OCI-M2 (cell line): Measurements from ENCODE around the gene SULT1A1.
"Not testable (repeated sequence)": the region's sequence is repeated elsewhere in the genome, so short reads cannot be mapped to it uniquely, and the experiment has no call there.

Experiments used
- DNase-seq: peaks from one replicate; lab custom pipeline; 2025; ENCODE audit not compliant: unreplicated experiment; lab: John Stamatoyannopoulos, UW

The SULT1A1 gene

DNA sequence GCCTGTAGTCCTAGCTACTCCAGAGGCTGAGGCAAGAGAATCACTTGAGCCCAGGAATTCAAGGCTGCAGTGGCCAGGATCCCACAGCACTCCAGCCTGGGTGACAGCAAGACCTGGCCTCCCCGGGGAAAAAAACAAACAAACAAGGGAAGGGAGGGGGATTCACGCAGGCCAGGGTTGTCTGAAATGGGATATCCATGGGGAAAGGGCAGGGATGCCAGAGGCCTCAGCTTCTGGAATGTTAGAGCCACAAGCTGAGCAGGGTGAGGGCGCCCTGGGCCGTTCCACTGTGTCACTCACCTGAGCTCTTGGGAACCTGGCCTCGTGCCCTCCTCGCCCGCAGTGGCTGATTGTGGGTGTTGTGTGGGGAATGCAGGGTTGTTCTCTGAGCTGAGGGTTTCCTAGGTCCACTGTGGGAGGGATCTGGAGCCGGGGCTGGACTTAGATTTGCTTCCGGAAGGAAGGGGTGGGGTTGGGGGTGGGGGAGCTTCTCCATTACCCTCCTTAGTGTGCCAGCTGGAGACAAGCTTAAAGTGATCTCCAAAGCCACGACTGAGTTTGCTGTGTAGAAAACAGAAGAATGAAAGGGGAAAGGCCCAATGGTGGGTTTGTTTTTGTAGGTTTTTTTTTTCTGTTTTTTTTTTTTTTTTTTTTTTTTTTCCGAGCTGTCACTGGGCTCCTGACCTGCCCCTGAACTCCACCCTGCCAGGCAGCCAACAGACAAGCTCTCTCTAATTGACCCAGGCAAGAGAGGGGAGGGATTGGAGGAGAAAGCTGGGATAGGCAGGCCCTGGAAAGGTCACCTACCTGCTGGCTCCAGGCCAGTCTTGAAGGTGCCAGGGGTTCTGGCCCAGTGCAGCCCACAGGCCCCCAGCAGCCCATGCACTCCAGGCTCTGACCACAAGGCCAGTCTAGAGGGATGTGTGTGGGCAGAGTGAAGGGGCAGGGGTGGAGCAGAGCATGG lies at the start of gene SULT1A1:
Gene SULT1A1, minus strand, starts transcription at position 414 of the 964 bp plus-strand sequence. CDS start 1,189 bp downstream, outside the sequence.
- no peak for DNase-seq

DNA sequence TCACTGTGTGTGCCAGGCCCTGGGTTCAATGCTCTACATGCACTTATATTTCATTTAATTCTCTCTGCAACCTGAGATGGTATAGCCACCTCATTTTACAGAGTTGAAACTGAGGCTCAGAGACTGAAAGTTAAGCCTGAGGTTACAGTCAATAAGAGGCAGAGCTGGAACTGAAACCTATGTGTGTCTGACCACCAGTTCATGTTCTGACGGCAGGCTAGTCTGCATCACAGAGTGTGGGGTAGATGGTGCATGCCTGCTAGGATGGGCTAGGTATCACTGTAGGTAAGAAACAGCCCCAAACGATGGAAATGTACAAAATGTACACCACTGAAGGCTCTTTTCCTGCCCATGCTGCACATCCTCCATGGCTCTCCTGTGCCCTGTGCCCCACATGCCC lies 30.1 kb upstream of the SULT1A1 start:
- DNase-seq = not testable (repeated sequence)

DNA sequence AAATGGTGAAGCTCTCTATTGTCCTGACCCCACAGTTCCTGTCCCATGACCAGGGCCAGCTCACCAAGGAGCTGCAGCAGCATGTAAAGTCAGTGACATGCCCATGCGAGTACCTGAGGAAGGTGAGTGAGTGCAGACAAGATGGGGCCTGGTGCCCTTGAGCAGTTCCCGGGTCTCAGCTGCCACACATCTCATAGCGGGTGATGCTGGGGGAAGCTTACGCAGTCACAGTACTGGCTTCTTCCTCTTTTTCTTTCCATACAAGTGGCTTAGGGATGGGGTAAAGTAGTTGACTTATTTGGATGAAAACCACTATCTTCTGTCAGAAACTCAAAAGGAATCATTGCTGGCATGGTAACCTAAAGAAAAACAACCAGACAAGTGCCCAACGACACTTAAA lies 28.5 kb upstream of the SULT1A1 start:
- DNase-seq = not testable (repeated sequence)

DNA sequence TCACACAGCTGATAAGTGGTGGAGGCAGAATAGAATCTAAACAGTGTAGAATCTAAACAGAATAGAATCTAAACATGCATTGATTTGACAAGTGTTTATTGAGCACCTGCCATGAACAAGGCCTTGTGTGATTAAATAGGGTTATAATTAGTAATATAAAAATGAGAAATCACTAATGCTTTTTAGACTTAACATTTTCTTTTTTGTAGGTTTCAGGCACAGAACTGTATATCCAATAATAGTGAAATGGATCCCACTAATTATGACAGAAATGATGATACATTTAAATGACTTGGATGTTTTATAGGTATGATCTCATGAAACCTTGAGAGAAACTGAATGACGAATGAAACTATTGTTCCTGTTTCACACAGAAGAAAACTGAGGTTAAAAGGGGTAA lies 27.9 kb upstream of the SULT1A1 start, which contains the start of gene NPIPB8:
Gene NPIPB8, plus strand, starts transcription at position 301 of the 400 bp plus-strand sequence. CDS start 296 bp downstream, outside the sequence.
- DNase-seq = not testable (repeated sequence)

DNA sequence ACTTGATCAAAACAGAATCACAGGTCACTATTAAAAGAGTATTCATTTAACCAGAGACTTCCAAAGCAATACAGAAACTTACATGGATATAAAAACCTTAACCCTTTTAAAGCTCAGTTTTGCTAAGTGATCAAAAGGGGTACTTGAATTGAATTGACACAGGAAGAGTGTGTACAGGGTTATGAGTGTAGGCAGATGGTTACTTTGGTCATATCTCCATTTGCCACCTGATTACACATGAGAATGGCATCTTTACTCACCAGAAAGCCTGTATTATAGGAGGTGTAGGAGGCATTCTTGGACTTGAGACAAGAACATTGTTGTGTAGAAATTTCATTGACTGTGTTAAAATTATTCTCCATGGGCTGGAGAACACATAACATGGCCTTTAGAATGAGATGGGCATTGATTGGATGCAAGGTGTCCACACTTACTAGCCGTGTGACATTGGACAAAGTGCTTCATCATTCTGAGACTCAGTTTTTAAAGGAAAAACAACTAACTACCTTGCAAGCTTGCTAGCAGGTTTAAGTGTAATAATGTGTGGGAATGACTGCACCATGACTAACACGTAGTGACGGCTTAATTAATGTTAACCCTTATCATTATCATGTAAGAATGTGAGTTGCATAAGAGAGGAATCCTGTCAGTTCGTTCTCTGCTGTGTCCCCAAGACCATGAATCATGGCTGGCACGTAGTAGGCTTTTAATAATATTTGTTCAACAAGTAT lies 26.4 kb upstream of the SULT1A1 start:
- DNase-seq = not testable (repeated sequence)

DNA sequence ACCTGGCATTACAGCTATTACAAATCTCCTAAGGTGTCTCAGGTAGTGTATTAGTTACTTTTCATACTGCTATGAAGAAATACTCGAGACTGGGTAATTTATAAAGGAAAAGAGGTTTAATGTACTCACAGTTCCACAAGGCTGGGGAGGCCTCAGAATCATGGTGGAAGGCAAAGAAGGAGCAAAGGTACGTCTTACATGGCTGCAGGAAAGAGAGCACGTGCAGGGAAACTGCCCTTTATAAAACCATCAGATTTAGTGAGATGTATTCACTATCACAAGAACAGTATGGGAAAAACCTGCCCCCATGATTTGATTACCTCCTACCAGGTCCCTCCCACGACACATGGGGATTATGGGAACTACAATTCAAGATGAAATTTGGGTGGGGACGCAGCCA lies 21.1 kb upstream of the SULT1A1 start:
- not testable (repeated sequence) for DNase-seq

DNA sequence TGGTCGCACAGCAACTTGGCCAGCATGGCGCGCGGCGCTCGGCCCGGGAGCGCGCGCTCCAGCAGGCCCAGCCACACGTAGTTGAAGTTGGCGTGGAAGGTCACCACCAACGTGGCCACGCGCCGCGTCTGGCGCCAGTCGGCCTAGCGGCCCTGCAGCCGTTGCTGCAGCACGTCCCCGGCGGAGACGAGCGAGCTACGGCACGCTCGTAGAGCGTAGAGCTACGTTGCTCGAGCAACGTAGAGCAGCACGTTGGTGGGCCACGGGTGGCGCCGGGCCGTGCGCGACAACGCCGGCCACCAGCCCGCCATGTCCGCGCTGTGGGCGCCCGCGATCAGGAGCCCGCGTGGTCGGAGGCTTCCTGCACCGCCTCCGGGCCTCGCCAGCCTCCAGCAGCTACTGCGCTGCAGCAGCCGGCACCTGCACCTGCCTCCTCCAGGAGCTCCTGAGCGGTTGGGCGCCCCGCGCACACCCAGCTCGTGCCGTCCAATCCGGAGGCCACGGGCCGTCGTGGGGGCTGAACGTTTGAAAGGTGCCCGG lies 13.4 kb upstream of the SULT1A1 start:
- no peak for DNase-seq

DNA sequence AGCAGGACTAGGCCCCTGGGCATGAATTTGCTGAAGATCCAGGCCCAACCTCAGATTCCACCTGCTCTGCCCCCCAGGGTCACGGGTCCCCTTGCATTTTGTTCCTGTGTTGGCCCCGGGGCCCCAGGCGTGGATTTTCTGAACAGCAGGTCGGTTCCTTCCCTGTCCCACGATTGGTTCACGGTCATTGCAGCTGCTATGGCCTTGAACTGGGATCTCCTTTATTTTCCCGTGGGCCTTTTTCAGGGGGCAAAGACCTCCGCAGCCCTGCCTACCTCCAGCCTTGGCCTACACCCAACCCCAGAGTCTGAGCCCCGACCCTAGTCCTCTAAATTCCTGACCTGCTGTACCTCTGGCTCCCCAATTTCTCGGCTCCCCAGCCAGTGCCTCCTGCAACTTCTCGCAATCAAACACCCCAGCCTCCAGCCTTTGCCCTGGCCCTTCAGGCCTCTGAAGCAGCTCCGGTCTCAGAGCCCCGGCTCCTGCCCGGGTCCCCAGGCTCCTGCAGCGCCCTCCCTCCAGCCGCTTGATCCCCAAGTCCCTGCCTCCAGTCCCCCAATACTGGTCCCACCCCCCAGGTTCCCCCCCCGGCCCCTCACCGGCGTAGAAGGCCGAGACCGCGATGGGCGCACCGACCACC lies 12.8 kb upstream of the SULT1A1 start:
- DNase-seq = not testable (repeated sequence)

DNA sequence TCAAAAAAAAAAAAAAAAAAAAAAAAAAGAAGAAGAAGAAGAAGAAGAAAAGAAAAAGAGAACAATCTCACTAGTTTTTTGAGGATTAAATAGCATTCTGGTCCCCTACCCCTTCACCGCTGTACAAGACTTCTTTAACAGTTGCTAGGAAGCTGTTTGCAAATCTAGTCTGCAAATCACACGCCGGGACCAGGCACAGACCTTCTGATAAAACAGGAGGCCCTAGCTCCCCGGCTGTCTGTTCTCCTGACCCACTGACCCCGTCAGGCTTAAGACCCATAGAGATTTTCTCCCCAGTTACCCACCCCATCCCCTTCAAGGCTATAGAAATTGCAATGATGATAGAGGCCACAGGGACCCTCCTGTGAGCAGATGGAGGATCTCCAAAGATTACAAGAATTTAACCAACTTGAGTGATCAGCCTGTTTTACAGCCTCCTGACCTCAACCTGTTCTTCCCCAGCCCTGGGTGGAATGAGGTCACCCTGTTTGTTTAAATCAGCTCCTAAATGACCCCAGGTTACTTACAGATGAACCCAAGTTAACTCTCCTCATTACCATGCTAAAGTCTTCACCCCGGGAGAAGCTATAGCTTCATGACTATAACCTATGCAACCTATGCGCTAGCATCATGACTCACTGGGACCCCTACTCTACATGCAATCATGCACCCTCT lies 11.8 kb upstream of the SULT1A1 start:
- DNase-seq = no peak

DNA sequence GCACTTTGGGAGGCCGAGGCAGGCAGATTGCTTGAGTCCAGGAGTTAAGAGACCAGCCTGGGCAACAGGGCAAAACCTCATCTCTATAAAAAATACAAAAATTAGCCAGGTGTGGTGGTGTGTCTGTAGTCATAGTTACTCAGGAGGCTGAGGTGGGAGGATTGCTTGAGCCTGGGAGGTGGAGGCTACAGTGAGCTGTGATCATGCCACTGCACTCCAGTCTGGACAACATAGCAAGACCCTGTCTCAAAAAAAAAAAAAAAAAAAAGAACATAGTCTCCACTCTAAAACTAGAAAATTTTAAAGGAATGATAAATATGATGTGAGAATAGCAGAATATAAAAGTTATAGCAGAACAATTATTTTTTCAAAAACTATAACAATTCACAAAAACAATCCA lies 10.5 kb upstream of the SULT1A1 start:
- not testable (repeated sequence) for DNase-seq

DNA sequence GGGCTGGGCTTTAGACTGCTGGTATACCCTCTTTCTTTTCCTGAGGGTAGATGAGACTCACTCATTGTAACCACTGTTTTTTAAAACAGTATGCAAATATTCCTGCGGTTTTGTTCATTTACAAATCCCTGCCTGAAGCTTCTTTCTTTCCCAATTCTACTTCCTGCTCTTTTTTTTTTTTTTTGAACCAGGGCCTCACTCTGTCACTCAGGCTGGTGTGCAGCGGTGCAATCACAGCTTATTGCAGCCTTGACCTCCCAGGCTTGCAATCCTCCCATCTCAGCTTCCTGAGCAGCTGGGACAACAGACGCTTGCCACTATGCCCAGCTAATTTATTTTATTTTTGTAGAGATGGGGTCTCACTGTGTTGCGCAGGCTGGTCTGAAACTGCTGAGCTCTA lies 8.0 kb upstream of the SULT1A1 start:
- DNase-seq = no peak

DNA sequence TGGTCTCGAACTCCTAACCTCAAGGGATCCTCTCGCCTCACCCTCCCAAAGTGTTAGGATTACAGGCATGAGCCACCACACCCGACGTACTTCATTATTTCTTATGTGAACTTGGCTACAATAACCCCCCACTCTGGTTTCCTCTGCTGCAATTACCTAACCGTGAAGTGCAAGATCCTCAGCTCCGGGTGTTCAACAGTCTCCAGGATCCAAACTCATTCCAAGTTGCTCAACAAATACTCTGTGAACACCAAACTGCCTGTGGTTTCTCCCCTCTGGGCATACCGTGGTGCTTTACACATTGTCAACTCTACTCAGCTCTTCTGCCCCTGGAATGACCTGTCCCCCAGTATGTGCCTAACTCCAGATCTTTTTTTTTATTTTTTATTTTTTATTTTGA lies 6.8 kb upstream of the SULT1A1 start:
- DNase-seq = no peak

DNA sequence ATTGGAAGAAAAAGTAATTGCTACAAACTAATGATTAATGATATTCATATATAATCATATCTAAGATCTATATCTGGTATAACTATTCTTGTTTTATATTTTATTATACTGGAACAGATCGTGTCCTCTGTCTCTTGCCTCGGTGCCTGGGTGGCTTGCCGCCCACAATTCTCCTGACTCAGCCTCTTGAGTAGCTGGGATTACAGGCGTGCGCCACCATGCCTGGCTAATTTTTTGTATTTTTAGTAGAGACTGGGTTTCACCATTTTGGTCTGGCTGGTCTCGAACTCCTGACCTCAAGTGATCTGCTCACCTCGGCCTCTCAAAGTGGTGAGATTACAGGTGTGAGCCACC lies 6.4 kb upstream of the SULT1A1 start:
- not testable (repeated sequence) for DNase-seq

DNA sequence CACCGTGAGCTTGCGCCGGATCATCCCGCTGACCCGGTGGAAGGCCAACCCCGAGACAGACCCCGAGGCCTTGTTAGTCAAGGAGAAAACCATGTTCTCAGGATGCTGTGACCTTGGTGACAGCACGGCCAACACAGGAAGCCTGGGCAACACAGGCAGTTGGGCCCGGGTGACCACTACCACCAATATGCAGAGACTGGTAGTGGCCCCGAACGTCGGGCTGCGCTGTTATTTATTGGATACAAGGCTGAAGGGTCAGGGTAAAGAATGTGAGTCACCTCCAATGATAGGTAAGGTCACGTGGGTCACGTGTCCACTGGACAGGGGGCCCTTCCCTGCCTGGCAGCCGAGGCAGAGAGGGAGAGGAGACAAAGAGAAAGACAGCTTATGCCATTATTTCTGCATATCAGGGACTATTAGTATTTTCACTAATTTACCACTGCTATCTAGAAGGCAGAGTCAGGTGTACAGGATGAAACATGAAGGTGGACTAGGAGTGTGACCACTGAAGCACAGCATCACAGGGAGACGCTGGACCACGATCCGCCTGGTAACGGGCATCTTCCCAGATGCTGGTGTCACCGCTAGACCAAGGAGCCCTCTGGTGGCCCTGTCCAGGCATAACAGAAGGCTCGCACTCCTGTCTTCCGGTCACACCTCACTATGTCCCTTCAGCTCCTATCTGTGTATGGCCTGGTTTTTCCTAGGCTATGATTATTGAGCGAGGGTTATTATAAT lies 5.8 kb upstream of the SULT1A1 start:
- not testable (repeated sequence) for DNase-seq

DNA sequence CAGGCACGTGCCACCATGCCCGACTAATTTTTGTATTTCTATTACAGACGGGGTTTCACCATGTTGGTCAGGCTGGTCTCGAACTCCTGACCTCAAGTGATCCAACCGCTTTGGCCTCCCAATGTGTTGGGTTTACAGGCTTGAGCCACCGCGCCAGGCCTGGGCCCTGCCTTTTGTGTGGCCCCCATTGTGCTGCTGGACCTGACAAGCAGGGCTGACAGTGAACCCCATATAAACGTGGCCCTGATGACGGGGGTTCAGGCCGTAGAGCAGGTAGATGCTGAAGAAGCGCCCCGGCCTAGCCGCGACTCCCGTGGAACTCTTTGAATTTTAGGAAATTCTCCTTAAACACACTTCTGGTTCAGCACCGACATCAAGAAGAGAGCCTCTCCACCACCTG lies 4.7 kb upstream of the SULT1A1 start:
- not testable (repeated sequence) for DNase-seq

DNA sequence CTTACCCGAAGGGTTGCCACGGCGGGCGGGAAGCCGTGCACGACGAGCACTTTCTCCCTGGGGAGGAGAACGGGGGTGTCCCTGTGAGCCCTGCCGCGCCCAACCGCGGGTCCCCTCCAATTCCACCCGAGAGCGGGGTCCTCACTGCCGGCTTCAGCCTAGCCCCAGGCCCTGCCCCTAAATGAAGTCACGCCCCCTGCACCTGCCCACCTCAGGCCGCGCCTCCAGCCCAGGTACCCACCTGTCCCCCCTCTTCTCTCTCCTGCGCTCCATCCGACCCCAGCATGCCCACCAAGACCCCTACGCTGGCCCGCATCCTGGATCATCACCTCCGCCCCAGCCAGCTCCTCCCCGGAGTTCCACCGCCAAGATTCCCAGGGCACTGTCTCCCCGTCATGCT lies 4.1 kb upstream of the SULT1A1 start:
- DNase-seq = not testable (repeated sequence)

DNA sequence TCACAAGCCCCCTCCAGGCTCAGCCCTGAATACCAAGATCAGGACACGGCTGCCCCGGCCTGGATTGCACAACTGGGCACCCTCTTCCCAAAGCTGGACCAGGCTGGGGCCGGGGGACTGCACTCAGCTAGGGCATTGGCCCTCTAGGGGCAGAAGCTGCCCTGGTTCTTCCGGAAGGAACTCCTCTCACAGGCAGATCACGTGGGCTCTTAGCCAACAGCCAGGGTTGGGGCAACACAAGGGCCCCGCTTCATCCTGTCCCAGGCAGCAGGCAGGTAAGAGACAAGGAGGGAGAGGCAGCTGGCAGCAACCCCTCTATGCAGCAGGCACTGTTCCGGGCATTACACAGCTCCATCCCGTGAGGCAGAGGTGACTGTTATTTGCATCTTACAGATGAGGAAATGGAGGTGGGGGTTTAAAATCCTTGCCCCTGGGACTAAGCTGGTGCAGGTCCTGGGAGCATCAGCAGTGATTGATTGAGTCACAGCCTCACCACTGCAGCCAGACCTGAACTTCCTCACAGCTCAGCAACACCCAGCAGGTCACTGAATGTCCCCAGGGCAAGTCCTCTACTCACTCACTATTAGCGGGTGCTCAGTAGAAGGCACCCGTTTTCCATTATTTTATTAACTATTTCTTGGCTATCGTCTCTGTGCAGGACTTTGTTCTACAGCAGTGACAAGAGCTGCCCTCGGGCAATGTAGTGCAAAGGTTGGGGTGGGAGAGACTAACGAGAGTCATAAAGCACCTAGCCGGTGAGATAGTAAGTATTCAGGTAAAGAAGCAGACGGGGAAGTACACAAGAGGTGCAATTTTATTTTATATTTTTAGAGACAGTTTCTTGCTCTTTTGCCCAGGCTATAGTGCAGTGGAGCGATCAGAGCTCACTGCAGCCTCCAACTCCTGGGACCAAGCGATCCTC lies 2.8 kb upstream of the SULT1A1 start:
- DNase-seq = not testable (repeated sequence)

DNA sequence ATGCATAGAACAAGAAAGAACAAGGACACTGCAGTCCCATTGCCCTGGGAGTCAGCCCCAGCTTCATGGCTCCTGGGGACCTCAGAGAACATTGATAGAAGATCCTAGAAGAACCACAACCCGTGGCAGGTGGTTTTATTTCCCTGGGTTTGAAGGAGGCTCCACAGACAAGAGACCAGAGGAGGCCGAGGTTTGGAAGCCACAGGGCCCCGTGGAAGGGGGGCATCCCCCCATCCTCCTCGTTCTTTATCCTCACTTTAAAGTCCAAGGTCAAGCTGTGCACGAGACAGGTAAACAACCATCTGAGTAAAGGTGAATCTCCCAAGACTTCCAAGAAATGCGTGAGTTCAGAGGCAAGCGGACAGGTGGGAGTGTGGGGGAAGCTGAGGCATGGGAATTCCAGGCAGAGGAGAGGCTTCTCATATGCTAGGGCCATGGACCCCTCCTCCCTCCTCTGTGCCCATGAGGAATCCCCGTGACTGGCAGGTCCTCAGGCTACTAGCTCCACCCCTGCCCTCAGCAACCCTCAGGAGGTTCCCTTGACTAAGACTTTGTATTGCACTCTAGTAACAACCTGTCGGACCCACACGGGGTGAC lies 849 bp upstream of the SULT1A1 start:
- no peak for DNase-seq
